Activated naive CD8-positive, alpha-beta T cell treated with anti-CD3 and anti-CD28 coated beads, Interleukin-2, amount 50 U/mL, for 24 hours (primary cell): ENCODE results near the gene FAM20C.

Experiments used
- ATAC-seq: fragments of 150-1000 bp; cut with Tn5 transposase; one replicate; pipeline ENCODE4 v1.10.0; 2021
- DNase-seq: peaks from one replicate; pipeline ENCODE4 v3.0.0; 2021
- H3K27ac Mint-ChIP-seq: one replicate; pipeline ENCODE4 v1.8.0; 2021; ENCODE audit warnings: mild to moderate bottlenecking, mixed read lengths
- H3K27me3 Mint-ChIP-seq: one replicate; pipeline ENCODE4 v1.8.0; 2021; ENCODE audit warnings: mixed read lengths
- H3K36me3 Mint-ChIP-seq: one replicate; pipeline ENCODE4 v1.8.0; 2021; ENCODE audit warnings: low read depth, mixed read lengths
- H3K4me1 Mint-ChIP-seq: one replicate; pipeline ENCODE4 v1.8.0; 2021; ENCODE audit warnings: mixed read lengths
- H3K4me3 Mint-ChIP-seq: one replicate; pipeline ENCODE4 v1.8.0; 2021; ENCODE audit warnings: mild to moderate bottlenecking, moderate library complexity, mixed read lengths
- H3K9me3 Mint-ChIP-seq: one replicate; pipeline ENCODE4 v1.8.0; 2021; ENCODE audit warnings: mixed read lengths

Gene FAM20C

GRCh38 chr7:228610-229009, 36.2 kb downstream of the FAM20C start:
- ATAC-seq (no peak), DNase-seq (no peak)
- H3K9me3 Mint-ChIP-seq = no peaks in the 10 kb centered on the region
- H3K27ac Mint-ChIP-seq = no peak overlapping the region
- no peaks in the 10 kb centered on the region for H3K4me1 Mint-ChIP-seq
- no peak overlapping the region for H3K4me3 Mint-ChIP-seq
- no peaks in the 10 kb centered on the region for H3K27me3 Mint-ChIP-seq
- H3K36me3 Mint-ChIP-seq = no peaks in the 10 kb centered on the region

- Mint-ChIP-seq H3K36me3 (no peaks in the 10 kb centered on the region), H3K4me3 (no peak overlapping the region), H3K9me3 (no peaks in the 10 kb centered on the region), H3K27ac (no peak overlapping the region), H3K4me1 (no peaks in the 10 kb centered on the region), H3K27me3 (no peaks in the 10 kb centered on the region)
- no peak for ATAC-seq
- DNase-seq = no peak
Measured at GRCh38 chr7:229184-229964, 37.0 kb downstream of the FAM20C start.

- Mint-ChIP-seq H3K4me1 (no peaks in the 10 kb centered on the region), H3K36me3 (no peaks in the 10 kb centered on the region), H3K27me3 (no peaks in the 10 kb centered on the region), H3K4me3 (no peak overlapping the region), H3K9me3 (no peaks in the 10 kb centered on the region), H3K27ac (no peak overlapping the region)
- DNase-seq (no peak), ATAC-seq (no peak)
Measured at GRCh38 chr7:230274-230673, 37.9 kb downstream of the FAM20C start.

- H3K27me3 Mint-ChIP-seq = no peaks in the 10 kb centered on the region
- ATAC-seq (no peak), DNase-seq (peak; percentile 13)
- no peaks in the 10 kb centered on the region for H3K36me3 Mint-ChIP-seq
- H3K4me3 Mint-ChIP-seq = no peak overlapping the region
- H3K27ac Mint-ChIP-seq = no peak overlapping the region
- no peaks in the 10 kb centered on the region for H3K9me3 Mint-ChIP-seq
- H3K4me1 Mint-ChIP-seq = no peaks in the 10 kb centered on the region
Measured at GRCh38 chr7:231030-231857, 38.9 kb downstream of the FAM20C start.

GRCh38 chr7:231858-232246, 39.5 kb downstream of the FAM20C start:
- Mint-ChIP-seq H3K36me3 (no peaks in the 10 kb centered on the region), H3K27ac (no peak overlapping the region), H3K4me1 (no peaks in the 10 kb centered on the region), H3K27me3 (no peaks in the 10 kb centered on the region), H3K9me3 (no peaks in the 10 kb centered on the region), H3K4me3 (no peak overlapping the region)
- DNase-seq (no peak), ATAC-seq (no peak)

- no peak overlapping the region for H3K27ac Mint-ChIP-seq
- no peaks in the 10 kb centered on the region for H3K4me1 Mint-ChIP-seq
- ATAC-seq (no peak), DNase-seq (no peak)
- no peaks in the 10 kb centered on the region for H3K36me3 Mint-ChIP-seq
- H3K9me3 Mint-ChIP-seq = no peaks in the 10 kb centered on the region
- H3K4me3 Mint-ChIP-seq = no peak overlapping the region
- no peaks in the 10 kb centered on the region for H3K27me3 Mint-ChIP-seq
Measured at GRCh38 chr7:232410-233248, 40.3 kb downstream of the FAM20C start.

GRCh38 chr7:233249-234035, 41.1 kb downstream of the FAM20C start:
- Mint-ChIP-seq H3K27ac (no peak overlapping the region), H3K9me3 (no peaks in the 10 kb centered on the region), H3K36me3 (no peaks in the 10 kb centered on the region), H3K27me3 (no peaks in the 10 kb centered on the region), H3K4me1 (no peaks in the 10 kb centered on the region), H3K4me3 (no peak overlapping the region)
- no peak for ATAC-seq
- no peak for DNase-seq

- Mint-ChIP-seq H3K4me1 (no peaks in the 10 kb centered on the region), H3K27me3 (no peaks in the 10 kb centered on the region), H3K36me3 (no peaks in the 10 kb centered on the region), H3K9me3 (no peaks in the 10 kb centered on the region), H3K4me3 (no peak overlapping the region), H3K27ac (no peak overlapping the region)
- ATAC-seq (no peak), DNase-seq (no peak)
Measured at GRCh38 chr7:234051-234707, 41.8 kb downstream of the FAM20C start.

GRCh38 chr7:234708-235553, 42.6 kb downstream of the FAM20C start:
- no peak overlapping the region for H3K27ac Mint-ChIP-seq
- no peak for DNase-seq
- H3K27me3 Mint-ChIP-seq = no peaks in the 10 kb centered on the region
- H3K9me3 Mint-ChIP-seq = no peaks in the 10 kb centered on the region
- no peak for ATAC-seq
- no peaks in the 10 kb centered on the region for H3K4me1 Mint-ChIP-seq
- no peak overlapping the region for H3K4me3 Mint-ChIP-seq
- no peaks in the 10 kb centered on the region for H3K36me3 Mint-ChIP-seq

- Mint-ChIP-seq H3K36me3 (no peaks in the 10 kb centered on the region), H3K27ac (no peak overlapping the region), H3K4me3 (no peak overlapping the region), H3K27me3 (no peaks in the 10 kb centered on the region), H3K9me3 (no peaks in the 10 kb centered on the region), H3K4me1 (no peaks in the 10 kb centered on the region)
- ATAC-seq = no peak
- DNase-seq = no peak
Measured at GRCh38 chr7:235576-236395, 43.4 kb downstream of the FAM20C start.

- DNase-seq (no peak), ATAC-seq (no peak)
- peaks cover 2% of the 10 kb centered on the region for H3K4me1 Mint-ChIP-seq
- no peaks in the 10 kb centered on the region for H3K27me3 Mint-ChIP-seq
- H3K27ac Mint-ChIP-seq = no peak overlapping the region
- H3K4me3 Mint-ChIP-seq = no peak overlapping the region
- H3K9me3 Mint-ChIP-seq = no peaks in the 10 kb centered on the region
- H3K36me3 Mint-ChIP-seq = no peaks in the 10 kb centered on the region
Measured at GRCh38 chr7:236967-237366, 44.6 kb downstream of the FAM20C start.

- no peak overlapping the region for H3K4me3 Mint-ChIP-seq
- no peaks in the 10 kb centered on the region for H3K36me3 Mint-ChIP-seq
- no peaks in the 10 kb centered on the region for H3K9me3 Mint-ChIP-seq
- no peak for ATAC-seq
- H3K4me1 Mint-ChIP-seq = peaks cover 2% of the 10 kb centered on the region
- H3K27me3 Mint-ChIP-seq = no peaks in the 10 kb centered on the region
- H3K27ac Mint-ChIP-seq = no peak overlapping the region
- no peak for DNase-seq
Measured at GRCh38 chr7:237385-237784, 45.0 kb downstream of the FAM20C start.
